ENCODE data around the gene VSTM2L. TPM values are rescaled to one million over a fixed set of nuclear protein-coding genes. Genes with fewer than 3 reads are reported as not detected.

VSTM2L gene
- total RNA-seq, 2 donors from 2014 or later, result 5.3 to 7.0 TPM

GRCh38 chr20:37986873-37987601 lies 84.1 kb downstream of the VSTM2L start:
- ATAC-seq (peak; percentile 85), DNase-seq (peak; percentile 62 to 78 (median 72))
- peaks cover 47% of the 10 kb centered on the region for H3K4me1 ChIP-seq
- H3K4me3 ChIP-seq, result no peak overlapping the region
- 50 to 57% methylated on average over 9 of the region's 9 CpGs for WGBS, 2 donors
- H3K36me3 ChIP-seq (replicated peaks in 1 of 2; ENCODE audit: insufficient read depth in 1 of 2, low read depth in 2 of 2), result peaks cover 0 to 4% of the 10 kb centered on the region in 2 donors
- H3K27me3 ChIP-seq, result no peaks in the 10 kb centered on the region
- peak overlapping the region in 3 of 4 donors; percentile 58 to 68 (median 63) for H3K27ac ChIP-seq
- H3K9me3 ChIP-seq, result no peaks in the 10 kb centered on the region
- intact Hi-C loops (cut with DNase I), result no loop called here
- TF ChIP-seq CTCF (IDR thresholded peaks at IDR 0.05) (no peak), POLR2A (IDR thresholded peaks at IDR 0.05) (peak in 2 of 3 donors; percentile 18 to 48)

GRCh38 chr20:37987602-37988290 lies 84.8 kb downstream of the VSTM2L start:
- no peak for ATAC-seq
- 62% methylated on average over 12 of the region's 12 CpGs for WGBS, 2 donors
- H3K36me3 ChIP-seq (replicated peaks in 1 of 2; ENCODE audit: insufficient read depth in 1 of 2, low read depth in 2 of 2), result peaks cover 0 to 4% of the 10 kb centered on the region in 2 donors
- intact Hi-C loops (cut with DNase I), result no loop called here
- H3K27me3 ChIP-seq, result no peaks in the 10 kb centered on the region
- peaks cover 54% of the 10 kb centered on the region for H3K4me1 ChIP-seq
- H3K27ac ChIP-seq, result peak overlapping the region in 3 of 4 donors; percentile 58 to 68 (median 63)
- TF ChIP-seq POLR2A (IDR thresholded peaks at IDR 0.05), result no peak
- TF ChIP-seq CTCF (IDR thresholded peaks at IDR 0.05), result no peak
- no peaks in the 10 kb centered on the region for H3K9me3 ChIP-seq
- no peak overlapping the region for H3K4me3 ChIP-seq
- no peak for DNase-seq

GRCh38 chr20:37988306-37988954 lies 85.5 kb downstream of the VSTM2L start:
- no peaks in the 10 kb centered on the region for H3K36me3 ChIP-seq (replicated peaks in 1 of 2; ENCODE audit: insufficient read depth in 1 of 2, low read depth in 2 of 2)
- peaks cover 56% of the 10 kb centered on the region for H3K4me1 ChIP-seq
- DNase-seq, result no peak
- 87 to 95% methylated on average over 5 of the region's 5 CpGs for WGBS, 2 donors
- intact Hi-C loops (cut with DNase I), result no loop called here
- ATAC-seq, result no peak
- no peaks in the 10 kb centered on the region for H3K9me3 ChIP-seq
- no peak overlapping the region for H3K4me3 ChIP-seq
- H3K27me3 ChIP-seq, result no peaks in the 10 kb centered on the region
- TF ChIP-seq CTCF (IDR thresholded peaks at IDR 0.05) (no peak), POLR2A (IDR thresholded peaks at IDR 0.05) (no peak)
- H3K27ac ChIP-seq, result peak overlapping the region in 3 of 4 donors; percentile 1 to 68 (median 63)

- H3K4me1 ChIP-seq, result peaks cover 51% of the 10 kb centered on the region
- no peaks in the 10 kb centered on the region for H3K27me3 ChIP-seq
- 57 to 58% methylated on average over 7 of the region's 7 CpGs for WGBS, 2 donors
- peak; percentile 36 to 60 (median 44) for DNase-seq
- H3K4me3 ChIP-seq, result no peak overlapping the region
- no peak for ATAC-seq
- no peaks in the 10 kb centered on the region for H3K9me3 ChIP-seq
- intact Hi-C loops (cut with DNase I), result no loop called here
- no peak for TF ChIP-seq CTCF (IDR thresholded peaks at IDR 0.05)
- TF ChIP-seq POLR2A (IDR thresholded peaks at IDR 0.05), result no peak
- no peaks in the 10 kb centered on the region for H3K36me3 ChIP-seq (replicated peaks in 1 of 2; ENCODE audit: insufficient read depth in 1 of 2, low read depth in 2 of 2)
- H3K27ac ChIP-seq, result peak overlapping the region in 2 of 4 donors; percentile 32 to 49
These were observed 86.8 kb downstream of the VSTM2L start for GRCh38 chr20:37989601-37990295.

All from body of pancreas (tissue), 4 donors.